A549 (cell line): ENCODE data around the gene RBM15. TPM values are rescaled to one million over a fixed set of nuclear protein-coding genes. Genes with fewer than 3 reads are reported as not detected.

Experiments used
- ATAC-seq, 2 experiments: fragments of 200-7000 bp in 1 of 2; fragments of >200 bp in 1 of 2; cut with Nextera tagmentation in 1 of 2; cut with Tn5 transposase in 1 of 2; 3 replicates each; pipeline versions ENCODE4 v1.8.0 to v1.9.1; 2018 to 2020; ENCODE audit warnings: mild to moderate bottlenecking in 1 of 2, moderate library complexity in 1 of 2
- CTCF ChIA-PET: fragments of 300-600 bp; sonication (Branson Sonifier 250); formaldehyde crosslinking; extraction: SDS; loops from one replicate; lab custom pipeline; 2021; ENCODE audit warnings: antibody characterized with exemption, inconsistent platforms; lab: Yijun Ruan, JAX
- POLR2A ChIA-PET: fragments of 350-600 bp; formaldehyde crosslinking; extraction: SDS; loops from one replicate; lab custom pipeline; 2021; ENCODE audit warnings: antibody characterized with exemption, inconsistent platforms; lab: Yijun Ruan, JAX
- DNase-seq, 2 experiments: peaks; one replicate each; pipeline versions ENCODE4 v3.0.0 to v3.0.0-alpha.2; 2011 to 2016; ENCODE audit warnings: low read depth in 1 of 2, low spot score in 1 of 2
- FAIRE-seq: peaks from 2 replicates; lab custom pipeline; 2011; peaks lifted over from hg19 to GRCh38; lab: Jason Lieb, UNC
- H3K27ac ChIP-seq, 2 experiments: fragments of >200 bp; sonication (Bioruptor Twin); formaldehyde crosslinking; 3 replicates each; pipeline ENCODE4 v1.5.1; 2016 to 2017
- H3K4me1 ChIP-seq: fragments of >200 bp; sonication (Bioruptor Twin); formaldehyde crosslinking; 3 replicates; pipeline ENCODE4 v1.6.1; 2016
- H3K4me2 ChIP-seq: fragments of >200 bp; sonication (Bioruptor Twin); formaldehyde crosslinking; 3 replicates; pipeline ENCODE4 v1.6.1; 2016
- H3K4me3 ChIP-seq: fragments of >200 bp; sonication (Bioruptor Twin); formaldehyde crosslinking; 3 replicates; pipeline ENCODE4 v1.5.1; 2016
- H3K9me3 ChIP-seq: fragments of >200 bp; sonication (Bioruptor Twin); formaldehyde crosslinking; 3 replicates; pipeline ENCODE4 v1.6.1; 2016
- BHLHE40 ChIP-seq: IDR thresholded peaks from 2 replicates; pipeline ENCODE4 v1.6.1; 2012; ENCODE audit warnings: low read depth, low read length, inconsistent platforms
- EHF ChIP-seq: fragments of 250-450 bp; sonication (Bioruptor Pico); IDR thresholded peaks from 2 replicates; pipeline ENCODE4 v1.5.0; 2020; ENCODE audit warnings: mild to moderate bottlenecking
- GATA3 ChIP-seq: IDR thresholded peaks from 2 replicates; pipeline ENCODE4 v1.6.1; 2012; ENCODE audit warnings: borderline replicate concordance
- HDAC2 ChIP-seq: fragments of 200-600 bp; sonication (generic); IDR thresholded peaks from 2 replicates; pipeline ENCODE4 v1.6.1; 2016
- HOXA7 ChIP-seq: fragments of 250-450 bp; sonication (Bioruptor Pico); IDR thresholded peaks from 2 replicates; pipeline ENCODE4 v1.5.0; 2020; ENCODE audit warnings: mild to moderate bottlenecking, moderate library complexity
- HOXB5 ChIP-seq: fragments of 250-450 bp; sonication (Bioruptor Pico); IDR thresholded peaks from 2 replicates; pipeline ENCODE4 v1.5.0; 2020; ENCODE audit warnings: mild to moderate bottlenecking, moderate library complexity
- KDM5A ChIP-seq: fragments of 200-600 bp; sonication (generic); IDR thresholded peaks from 2 replicates; pipeline ENCODE4 v1.6.1; 2016; ENCODE audit warnings: antibody characterized with exemption, mild to moderate bottlenecking
- MAFK ChIP-seq: fragments of 450-650 bp; IDR thresholded peaks from 2 replicates; pipeline ENCODE4 v1.6.1; 2014; ENCODE audit not compliant: partially characterized antibody
- MAZ ChIP-seq: fragments of 150-350 bp; IDR thresholded peaks from 2 replicates; pipeline ENCODE4 v1.6.1; 2014; ENCODE audit warnings: antibody characterized with exemption, low read depth, low read length, borderline replicate concordance
- NPAS2 ChIP-seq: fragments of 250-450 bp; sonication (Bioruptor Pico); IDR thresholded peaks from 2 replicates; pipeline ENCODE4 v1.8.0; 2022; ENCODE audit warnings: mild to moderate bottlenecking, moderate library complexity, borderline replicate concordance
- PHF8 ChIP-seq: fragments of 200-600 bp; sonication (generic); IDR thresholded peaks from 2 replicates; pipeline ENCODE4 v1.6.1; 2016; ENCODE audit warnings: low read depth, mild to moderate bottlenecking, antibody characterized with exemption, moderate library complexity, borderline replicate concordance
- RAD21 ChIP-seq, 2 experiments: fragments of >200 bp in 1 of 2; sonication (Bioruptor Twin) in 1 of 2; formaldehyde crosslinking in 1 of 2; IDR thresholded peaks in 1 of 2; conservative IDR thresholded peaks in 1 of 2; 2 replicates in 1 of 2; 3 replicates in 1 of 2; pipeline ENCODE4 v1.6.1; 2012 to 2018; ENCODE audit warnings: inconsistent platforms in 1 of 2
- RARB ChIP-seq: fragments of 250-450 bp; sonication (Bioruptor Pico); IDR thresholded peaks from 2 replicates; pipeline ENCODE4 v1.8.0; 2021; ENCODE audit warnings: mild to moderate bottlenecking, moderate library complexity
- RFX5 ChIP-seq: fragments of 450-650 bp; IDR thresholded peaks from 2 replicates; pipeline ENCODE4 v1.7.1; 2014; ENCODE audit warnings: antibody characterized with exemption, mild to moderate bottlenecking, moderate library complexity
- RNF2 ChIP-seq: fragments of 200-600 bp; sonication (generic); IDR thresholded peaks from 2 replicates; pipeline ENCODE4 v1.6.1; 2016; ENCODE audit warnings: low read depth, mild to moderate bottlenecking, antibody characterized with exemption, moderate library complexity, borderline replicate concordance
- SMC3 ChIP-seq: fragments of >200 bp; sonication (Bioruptor Twin); formaldehyde crosslinking; IDR thresholded peaks from 3 replicates; pipeline ENCODE4 v1.6.1; 2018; ENCODE audit warnings: inconsistent platforms
- TFCP2L1 ChIP-seq: fragments of 250-450 bp; sonication (Bioruptor Pico); IDR thresholded peaks from 2 replicates; pipeline ENCODE4 v1.5.0; 2021; ENCODE audit warnings: mild to moderate bottlenecking
- TP53 ChIP-seq: fragments of 250-450 bp; sonication (Bioruptor Pico); IDR thresholded peaks from 2 replicates; pipeline ENCODE4 v1.5.0; 2021; ENCODE audit warnings: mild to moderate bottlenecking, moderate library complexity
- ZC3H11A ChIP-seq: fragments of 450-650 bp; IDR thresholded peaks from 2 replicates; pipeline ENCODE4 v1.6.1; 2014; ENCODE audit warnings: antibody characterized with exemption, mild to moderate bottlenecking
- ZNF302 ChIP-seq: fragments of 250-450 bp; sonication (Bioruptor Pico); IDR thresholded peaks from 2 replicates; pipeline ENCODE4 v1.9.0; 2021; ENCODE audit warnings: inconsistent platforms, mild to moderate bottlenecking, moderate library complexity
- ZSCAN20 ChIP-seq: fragments of 250-450 bp; sonication (Bioruptor Pico); IDR thresholded peaks from 2 replicates; pipeline ENCODE4 v1.8.0; 2022; ENCODE audit warnings: mild to moderate bottlenecking, moderate library complexity
- WGBS: methylation state at CpG from one replicate; pipeline ENCODE4 v1.1.6; 2017; ENCODE audit errors: missing lambda C conversion rate; 5-methylcytosine and 5-hydroxymethylcytosine counted together
- polyA plus RNA-seq, 4 experiments: library from polyadenylated mRNA; depleted of rRNA in 3 of 4; stranded (reverse); fragments of >200 nt; fragmentation: RNase III in 1 of 4; extraction: RNeasy Plus Mini Kit Qiagen cat#74134 plus additional on column Dnase treatment in 1 of 4; gene quantifications; 2 replicates in 3 of 4; 3 replicates in 1 of 4; pipeline ENCODE4 v1.2.3, GENCODE V29; 2011 to 2017
- TF ChIP-seq, protein P1 (sequence below): fragments of >200 bp; sonication (Bioruptor Twin); formaldehyde crosslinking; IDR thresholded peaks from 2 replicates; pipeline ENCODE4 v1.6.1; 2016
- TF ChIP-seq, protein P2 (sequence below): IDR thresholded peaks from 2 replicates; pipeline ENCODE4 v1.6.1; 2012

The RBM15 gene
- polyA plus RNA-seq, 2 of the 4 experiments (the other 2 are of a cell fraction): 8.7 to 14.0 TPM

DNA sequence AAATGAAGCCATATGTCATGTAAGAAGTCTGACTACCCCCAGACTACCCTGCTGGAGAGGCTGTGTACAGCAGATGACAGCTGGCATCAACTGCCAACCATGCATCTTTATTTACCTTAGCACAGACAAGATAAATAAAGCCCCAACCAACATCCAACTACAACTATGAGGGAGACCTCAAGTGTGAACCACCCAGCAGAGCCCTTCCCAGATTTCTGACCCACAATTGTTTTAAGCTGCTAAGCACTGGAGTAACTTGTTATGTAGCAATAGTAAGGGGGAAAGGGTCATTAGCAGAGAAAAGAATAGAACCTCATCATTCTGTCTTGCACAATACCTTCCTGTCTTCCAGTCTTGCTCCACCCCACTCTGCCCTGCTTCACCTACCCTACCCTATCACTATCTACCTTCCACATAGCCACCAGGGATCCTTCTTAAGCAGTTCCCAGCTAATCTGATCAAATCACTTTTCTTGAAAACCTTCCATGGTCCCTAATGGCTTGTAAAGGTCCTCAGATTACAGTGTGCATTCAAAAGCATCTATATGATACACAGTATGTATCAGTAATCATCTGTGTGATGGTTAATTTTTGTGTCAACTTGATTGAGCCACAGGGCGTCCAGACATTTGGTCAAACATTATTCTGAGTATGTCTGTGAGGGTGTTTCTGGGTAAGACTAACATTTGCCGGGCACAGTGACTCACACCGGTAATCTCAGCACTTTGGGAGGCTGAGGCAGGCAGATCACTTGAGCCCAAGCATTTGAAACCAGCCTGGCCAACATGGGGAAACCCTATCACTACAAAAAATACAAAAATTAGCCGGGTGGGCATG lies 19.6 kb upstream of the RBM15 start:
- 0 out of 3 replicates have a peak, but pooled peaks cover 4% of the 10 kb centered on the region for H3K9me3 ChIP-seq
- no peak overlapping the region for H3K4me3 ChIP-seq
- no peak overlapping the region for H3K27ac ChIP-seq
- ChIA-PET POLR2A (no interaction called here), CTCF (interaction anchor here (1.1 to 8.6 kb wide), 4 partner anchors 15 to 123 kb away, joined by 4 to 354 read pairs (median 4); partner anchors contain the start of gene KCNC4)
- no peak for TF ChIP-seq RFX5
- TF ChIP-seq, protein P1, sequence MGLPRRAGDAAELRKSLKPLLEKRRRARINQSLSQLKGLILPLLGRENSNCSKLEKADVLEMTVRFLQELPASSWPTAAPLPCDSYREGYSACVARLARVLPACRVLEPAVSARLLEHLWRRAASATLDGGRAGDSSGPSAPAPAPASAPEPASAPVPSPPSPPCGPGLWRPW: no peak
- no peak for TF ChIP-seq PHF8
- no peak for TF ChIP-seq SMC3
- no peak for TF ChIP-seq ZSCAN20 (CRISPR knock-in tag)
- TF ChIP-seq NPAS2 (CRISPR knock-in tag): no peak
- no peaks in the 10 kb centered on the region for H3K4me1 ChIP-seq
- no peak for FAIRE-seq
- WGBS: 23% methylated on average over 4 of the region's 4 CpGs
- ATAC-seq: no peak
- no peak overlapping the region for H3K4me2 ChIP-seq
- DNase-seq: no peak

DNA sequence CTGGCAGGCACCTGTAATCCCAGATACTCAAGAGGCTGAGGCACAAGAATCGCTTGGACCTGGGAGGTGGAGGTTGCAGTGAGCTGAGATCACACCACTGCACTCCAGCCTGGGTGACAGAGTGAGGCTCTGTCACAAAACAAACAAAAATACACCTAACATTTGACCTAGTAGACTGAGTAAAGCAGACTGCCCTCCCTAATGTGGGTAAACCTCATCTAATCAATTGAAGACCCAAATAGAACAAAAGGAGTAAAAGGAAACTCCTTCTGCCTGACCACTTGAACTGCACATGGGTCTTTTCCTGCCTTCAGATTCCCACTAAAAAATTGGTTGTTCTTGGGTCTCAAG lies 19.0 kb upstream of the RBM15 start:
- CTCF ChIA-PET: interaction anchor here (0.9 to 1.3 kb wide), 3 partner anchors 113 to 123 kb away, joined by 4 read pairs; no protein-coding TSS in a partner anchor
- 36% methylated on average over 1 of the region's 1 CpG for WGBS
- H3K4me2 ChIP-seq: no peak overlapping the region
- 0 out of 3 replicates have a peak, but pooled peaks cover 4% of the 10 kb centered on the region for H3K9me3 ChIP-seq
- POLR2A ChIA-PET: interaction anchor here (0.5 kb wide), 1 partner anchor 19 kb away, joined by 3 read pairs; the partner anchor contains the start of gene RBM15
- ATAC-seq (no peak), DNase-seq (no peak), FAIRE-seq (no peak)
- H3K27ac ChIP-seq: no peak overlapping the region
- no peak for TF ChIP-seq KDM5A
- TF ChIP-seq ZNF302 (CRISPR knock-in tag): no peak
- TF ChIP-seq BHLHE40: no peak
- no peak for TF ChIP-seq MAFK
- no peak for TF ChIP-seq HOXB5
- no peak for TF ChIP-seq ZSCAN20 (CRISPR knock-in tag)
- TF ChIP-seq, protein P2, sequence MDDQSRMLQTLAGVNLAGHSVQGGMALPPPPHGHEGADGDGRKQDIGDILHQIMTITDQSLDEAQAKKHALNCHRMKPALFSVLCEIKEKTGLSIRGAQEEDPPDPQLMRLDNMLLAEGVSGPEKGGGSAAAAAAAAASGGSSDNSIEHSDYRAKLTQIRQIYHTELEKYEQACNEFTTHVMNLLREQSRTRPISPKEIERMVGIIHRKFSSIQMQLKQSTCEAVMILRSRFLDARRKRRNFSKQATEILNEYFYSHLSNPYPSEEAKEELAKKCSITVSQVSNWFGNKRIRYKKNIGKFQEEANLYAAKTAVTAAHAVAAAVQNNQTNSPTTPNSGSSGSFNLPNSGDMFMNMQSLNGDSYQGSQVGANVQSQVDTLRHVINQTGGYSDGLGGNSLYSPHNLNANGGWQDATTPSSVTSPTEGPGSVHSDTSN: no peak
- TF ChIP-seq TFCP2L1 (CRISPR knock-in tag): no peak
- TF ChIP-seq GATA3: no peak
- TF ChIP-seq, protein P1: no peak
- TF ChIP-seq TP53 (CRISPR knock-in tag): no peak
- no peak for TF ChIP-seq RAD21 (conservative IDR thresholded peaks at IDR 0.05 in 1 of 2, IDR thresholded peaks at IDR 0.05 in 1 of 2)
- no peak for TF ChIP-seq HDAC2
- TF ChIP-seq PHF8: no peak
- no peaks in the 10 kb centered on the region for H3K4me1 ChIP-seq
- no peak overlapping the region for H3K4me3 ChIP-seq

DNA sequence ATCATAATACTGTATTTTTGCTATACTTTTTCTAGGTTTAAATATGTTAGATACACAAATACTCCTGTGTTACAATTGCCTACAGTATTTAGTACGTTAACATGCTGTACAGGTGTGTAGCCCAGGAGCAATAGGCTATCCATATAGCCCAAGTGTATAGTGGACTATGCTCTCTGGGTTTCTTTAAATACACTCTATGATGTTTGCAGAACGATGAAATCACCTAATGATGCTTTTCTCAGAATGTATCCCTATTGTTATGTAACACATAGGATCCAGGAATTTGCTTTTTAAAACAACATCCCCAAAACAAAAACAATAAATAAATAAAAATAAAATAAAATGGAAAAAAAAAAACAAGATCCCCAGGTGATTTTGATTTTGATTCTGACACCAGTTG lies 18.1 kb upstream of the RBM15 start:
- WGBS: 42% methylated on average over 2 of the region's 2 CpGs
- no peak overlapping the region for H3K4me3 ChIP-seq
- DNase-seq (no peak), ATAC-seq (no peak), FAIRE-seq (no peak)
- no peak for TF ChIP-seq RNF2
- no peak for TF ChIP-seq HOXA7 (CRISPR knock-in tag)
- TF ChIP-seq MAZ: no peak
- TF ChIP-seq, protein P1: no peak
- TF ChIP-seq RARB (CRISPR knock-in tag): no peak
- TF ChIP-seq ZC3H11A: no peak
- no peak for TF ChIP-seq TFCP2L1 (CRISPR knock-in tag)
- TF ChIP-seq EHF (CRISPR knock-in tag): no peak
- H3K4me2 ChIP-seq: no peak overlapping the region
- H3K4me1 ChIP-seq: no peaks in the 10 kb centered on the region
- no peak overlapping the region for H3K27ac ChIP-seq
- ChIA-PET POLR2A (no interaction called here), CTCF (interaction anchor here (0.9 to 1.1 kb wide), 4 partner anchors 8 to 118 kb away, joined by 4 to 5 read pairs (median 4); no protein-coding TSS in a partner anchor)
- H3K9me3 ChIP-seq: 0 out of 3 replicates have a peak, but pooled peaks cover 4% of the 10 kb centered on the region
